HepG2 (cell line): ENCODE data around the gene FLT3LG. TPM values are rescaled to one million over a fixed set of nuclear protein-coding genes. Genes with fewer than 3 reads are reported as not detected.
A peak's percentile ranks its signal among the peaks of the same experiment; 100 is the strongest.

Experiments used
- ARNT ChIP-seq: fragments of 450-650 bp; IDR thresholded peaks from 2 replicates; pipeline ENCODE4 v1.6.1; 2017
- CBX5 ChIP-seq: sonication (generic); formaldehyde crosslinking; IDR thresholded peaks from 2 replicates; pipeline ENCODE4 v1.4.0; 2020; ENCODE audit warnings: missing genetic modification reagents, borderline replicate concordance
- CCDC6 ChIP-seq: sonication (generic); formaldehyde crosslinking; IDR thresholded peaks from 2 replicates; pipeline ENCODE4 v1.8.1; 2022; ENCODE audit warnings: mild to moderate bottlenecking, missing genetic modification reagents, moderate library complexity
- ELK4 ChIP-seq: sonication (generic); formaldehyde crosslinking; IDR thresholded peaks from 2 replicates; pipeline ENCODE4 v1.9.0; 2021; ENCODE audit warnings: missing genetic modification reagents, borderline replicate concordance
- GATA4 ChIP-seq: sonication (generic); IDR thresholded peaks from 2 replicates; pipeline ENCODE4 v1.6.1; 2016; ENCODE audit warnings: antibody characterized with exemption, low read depth, borderline replicate concordance
- HMGA1 ChIP-seq: sonication (generic); formaldehyde crosslinking; conservative IDR thresholded peaks from 2 replicates; pipeline ENCODE4 v1.4.0; 2020; ENCODE audit warnings: missing genetic modification reagents
- HNRNPK ChIP-seq: fragments of 200-400 bp; formaldehyde crosslinking; IDR thresholded peaks from 2 replicates; pipeline ENCODE4 v1.6.1; 2018; ENCODE audit warnings: low read length, low read depth, moderate library complexity, mild to moderate bottlenecking; ENCODE audit not compliant: poor library complexity, severe bottlenecking
- KLF11 ChIP-seq: IDR thresholded peaks from 2 replicates; pipeline ENCODE4 v1.6.1; 2016; ENCODE audit warnings: missing compliant biosample characterization
- MATR3 ChIP-seq: sonication (generic); formaldehyde crosslinking; IDR thresholded peaks from 2 replicates; pipeline ENCODE4 v1.4.0; 2020; ENCODE audit warnings: missing genetic modification reagents
- SALL2 ChIP-seq: sonication (generic); formaldehyde crosslinking; IDR thresholded peaks from 2 replicates; pipeline ENCODE4 v1.8.1; 2023; ENCODE audit warnings: mild to moderate bottlenecking, missing genetic modification reagents, inconsistent platforms
- ZNF234 ChIP-seq: sonication (generic); formaldehyde crosslinking; conservative IDR thresholded peaks from 2 replicates; pipeline ENCODE4 v1.5.1; 2020; ENCODE audit warnings: mild to moderate bottlenecking, missing genetic modification reagents
- ZNF296 ChIP-seq: sonication (generic); formaldehyde crosslinking; conservative IDR thresholded peaks from 2 replicates; pipeline ENCODE4 v1.5.0; 2020; ENCODE audit warnings: mild to moderate bottlenecking, missing genetic modification reagents
- ZNF407 ChIP-seq: sonication (generic); formaldehyde crosslinking; IDR thresholded peaks from one replicate; pipeline ENCODE4 v1.5.1; 2020; ENCODE audit warnings: mild to moderate bottlenecking, missing genetic modification reagents; ENCODE audit errors: not compliant biosample characterization
- ZZZ3 ChIP-seq: sonication (generic); formaldehyde crosslinking; IDR thresholded peaks from 2 replicates; pipeline ENCODE4 v1.4.0; 2020; ENCODE audit warnings: missing genetic modification reagents, mild to moderate bottlenecking, borderline replicate concordance
- polyA plus RNA-seq, 8 experiments: library from polyadenylated mRNA; depleted of rRNA in 3 of 8; stranded (reverse) in 7 of 8; unstranded in 1 of 8; fragments of >200 nt; fragmentation: Illumina TruSeq in 4 of 8; extraction: Trizol in 4 of 8; gene quantifications; 2 replicates each; pipeline versions ENCODE4 v1.2.1 to v1.2.3, GENCODE V29; 2011 to 2016; ENCODE audit warnings: low read depth in 4 of 8, missing spikeins in 1 of 8, mixed read lengths in 1 of 8; ENCODE audit not compliant: insufficient read depth in 1 of 8
- total RNA-seq, 5 experiments: library from RNA; depleted of rRNA; stranded (reverse); fragments of >200 nt; fragmentation: Illumina TruSeq; extraction: Trizol; gene quantifications; 2 replicates each; pipeline ENCODE4 v1.2.3, GENCODE V29; 2016; ENCODE audit warnings: low read depth in 1 of 5
- TF ChIP-seq, protein P1 (sequence below): IDR thresholded peaks from 2 replicates; pipeline ENCODE4 v1.6.1; 2016; ENCODE audit warnings: mild to moderate bottlenecking
- TF ChIP-seq, protein P2 (sequence below): sonication (generic); formaldehyde crosslinking; IDR thresholded peaks from 2 replicates; pipeline ENCODE4 v1.4.0; 2020; ENCODE audit warnings: mild to moderate bottlenecking, missing genetic modification reagents
- TF ChIP-seq, protein P3 (sequence below): sonication (generic); formaldehyde crosslinking; IDR thresholded peaks from 2 replicates; pipeline ENCODE4 v1.5.1; 2020; ENCODE audit warnings: missing genetic modification reagents, mild to moderate bottlenecking, borderline replicate concordance

FLT3LG gene
- total and polyA plus RNA-seq, 2 of the 13 experiments (the other 11 are each of a cell fraction or from before 2014, with no cell fraction given), result 1.5 to 2.6 TPM

DNA sequence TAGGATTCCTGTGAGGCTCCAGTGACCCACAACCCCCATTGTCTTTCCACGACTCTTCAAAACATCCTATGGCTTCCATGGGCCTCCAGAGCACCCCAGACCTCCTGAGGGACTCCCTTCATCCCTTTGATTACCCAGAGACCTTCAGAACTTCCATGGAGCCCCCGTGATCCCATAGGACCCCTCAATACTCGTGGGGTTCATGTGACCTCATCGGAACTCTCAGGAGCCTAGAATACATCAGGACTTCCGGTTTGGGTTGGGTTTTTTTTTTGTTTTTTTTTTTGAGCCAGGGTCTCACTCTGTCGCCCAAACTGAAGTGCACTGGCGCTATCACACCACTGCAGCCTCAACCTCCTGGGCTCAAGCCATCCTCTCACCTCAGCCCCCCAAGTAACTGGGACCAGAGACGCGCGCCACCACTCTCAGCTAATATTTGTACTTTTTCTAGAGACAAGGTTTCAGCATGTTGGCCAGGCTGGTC, 20.2 kb upstream of the FLT3LG start (continued):
- TF ChIP-seq, protein P1, sequence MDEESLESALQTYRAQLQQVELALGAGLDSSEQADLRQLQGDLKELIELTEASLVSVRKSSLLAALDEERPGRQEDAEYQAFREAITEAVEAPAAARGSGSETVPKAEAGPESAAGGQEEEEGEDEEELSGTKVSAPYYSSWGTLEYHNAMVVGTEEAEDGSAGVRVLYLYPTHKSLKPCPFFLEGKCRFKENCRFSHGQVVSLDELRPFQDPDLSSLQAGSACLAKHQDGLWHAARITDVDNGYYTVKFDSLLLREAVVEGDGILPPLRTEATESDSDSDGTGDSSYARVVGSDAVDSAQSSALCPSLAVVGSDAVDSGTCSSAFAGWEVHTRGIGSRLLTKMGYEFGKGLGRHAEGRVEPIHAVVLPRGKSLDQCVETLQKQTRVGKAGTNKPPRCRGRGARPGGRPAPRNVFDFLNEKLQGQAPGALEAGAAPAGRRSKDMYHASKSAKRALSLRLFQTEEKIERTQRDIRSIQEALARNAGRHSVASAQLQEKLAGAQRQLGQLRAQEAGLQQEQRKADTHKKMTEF (CRISPR knock-in tag), result no peak
- TF ChIP-seq HMGA1 (CRISPR knock-in tag) (no peak), ZNF407 (CRISPR knock-in tag) (no peak), MATR3 (CRISPR knock-in tag) (no peak), ZNF296 (CRISPR knock-in tag) (no peak), ZNF234 (CRISPR knock-in tag) (no peak), CCDC6 (CRISPR knock-in tag) (no peak), ELK4 (no peak), HNRNPK (peak; percentile 33), KLF11 (CRISPR knock-in tag) (no peak), GATA4 (no peak), ZZZ3 (no peak), CBX5 (no peak), ARNT (no peak), SALL2 (CRISPR knock-in tag) (no peak)
- TF ChIP-seq, protein P2, sequence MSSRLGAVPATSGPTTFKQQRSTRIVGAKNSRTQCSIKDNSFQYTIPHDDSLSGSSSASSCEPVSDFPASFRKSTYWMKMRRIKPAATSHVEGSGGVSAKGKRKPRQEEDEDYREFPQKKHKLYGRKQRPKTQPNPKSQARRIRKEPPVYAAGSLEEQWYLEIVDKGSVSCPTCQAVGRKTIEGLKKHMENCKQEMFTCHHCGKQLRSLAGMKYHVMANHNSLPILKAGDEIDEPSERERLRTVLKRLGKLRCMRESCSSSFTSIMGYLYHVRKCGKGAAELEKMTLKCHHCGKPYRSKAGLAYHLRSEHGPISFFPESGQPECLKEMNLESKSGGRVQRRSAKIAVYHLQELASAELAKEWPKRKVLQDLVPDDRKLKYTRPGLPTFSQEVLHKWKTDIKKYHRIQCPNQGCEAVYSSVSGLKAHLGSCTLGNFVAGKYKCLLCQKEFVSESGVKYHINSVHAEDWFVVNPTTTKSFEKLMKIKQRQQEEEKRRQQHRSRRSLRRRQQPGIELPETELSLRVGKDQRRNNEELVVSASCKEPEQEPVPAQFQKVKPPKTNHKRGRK (CRISPR knock-in tag), result no peak
- TF ChIP-seq, protein P3, sequence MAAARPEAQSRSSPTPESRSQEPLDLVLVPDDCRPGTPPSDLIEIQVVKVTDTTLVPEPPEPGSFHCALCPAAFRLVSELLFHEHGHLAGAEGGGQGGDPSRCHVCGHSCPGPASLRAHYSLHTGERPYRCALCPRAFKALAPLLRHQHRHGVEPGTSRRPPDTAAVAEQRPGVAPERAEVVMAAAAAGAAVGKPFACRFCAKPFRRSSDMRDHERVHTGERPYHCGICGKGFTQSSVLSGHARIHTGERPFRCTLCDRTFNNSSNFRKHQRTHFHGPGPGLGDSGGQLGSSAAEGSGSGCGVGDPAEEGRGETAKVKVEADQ (CRISPR knock-in tag), result no peak
